DND-41 (cell line): ENCODE data around the gene RNMT.
"Not testable (repeated sequence)": the region's sequence is repeated elsewhere in the genome, so short reads cannot be mapped to it uniquely, and the experiment has no call there.

Experiments used
- ATAC-seq: fragments of 200-7000 bp; cut with Tn5 transposase; 3 replicates; pipeline ENCODE4 v1.9.1; 2021; ENCODE audit warnings: low read depth; ENCODE audit not compliant: insufficient read depth
- DNase-seq: peaks from one replicate; pipeline ENCODE4 v3.0.0-alpha.2; 2020
- H2AFZ ChIP-seq: 2 replicates; pipeline ENCODE4 v1.6.0; 2012; ENCODE audit warnings: low read depth, low read length
- H3K27ac ChIP-seq: 2 replicates; pipeline ENCODE4 v1.5.1; 2012; ENCODE audit warnings: low read length, inconsistent platforms
- H3K27me3 ChIP-seq: fragments of 200-600 bp; sonication (generic); 2 replicates; pipeline ENCODE4 v1.6.0; 2012; ENCODE audit warnings: low read length, mild to moderate bottlenecking, inconsistent platforms; ENCODE audit not compliant: insufficient read depth, poor library complexity
- H3K36me3 ChIP-seq: 2 replicates; pipeline ENCODE4 v1.5.1; 2012; ENCODE audit warnings: low read length, inconsistent platforms; ENCODE audit not compliant: insufficient read depth
- H3K4me1 ChIP-seq: 2 replicates; pipeline ENCODE4 v1.5.1; 2012; ENCODE audit warnings: mild to moderate bottlenecking, low read length; ENCODE audit not compliant: insufficient read depth
- H3K4me2 ChIP-seq: 2 replicates; pipeline ENCODE4 v1.6.0; 2012; ENCODE audit warnings: mild to moderate bottlenecking, moderate library complexity, low read length, inconsistent platforms; ENCODE audit not compliant: insufficient read depth
- H3K4me3 ChIP-seq, 2 experiments: fragments of 200-600 bp in 1 of 2; shearing (Covaris generic) in 1 of 2; 2 replicates each; pipeline ENCODE4 v1.5.1; 2012 to 2016; ENCODE audit warnings: inconsistent platforms in 2 of 2, low read length in 2 of 2, mild to moderate bottlenecking in 2 of 2, low read depth in 1 of 2, moderate library complexity in 1 of 2
- H3K79me2 ChIP-seq: 2 replicates; pipeline ENCODE4 v1.6.0; 2012; ENCODE audit warnings: low read length, inconsistent platforms; ENCODE audit not compliant: insufficient read depth
- H3K9ac ChIP-seq: 2 replicates; pipeline ENCODE4 v1.6.0; 2012; ENCODE audit warnings: low read depth, mild to moderate bottlenecking, inconsistent platforms, low read length, moderate library complexity
- H3K9me3 ChIP-seq: 2 replicates; pipeline ENCODE4 v1.5.1; 2012; ENCODE audit warnings: low read length, moderate library complexity, mild to moderate bottlenecking, inconsistent platforms; ENCODE audit not compliant: insufficient read depth, severe bottlenecking
- H4K20me1 ChIP-seq: 2 replicates; pipeline ENCODE4 v1.6.0; 2012; ENCODE audit warnings: low read length; ENCODE audit not compliant: insufficient read depth
- CTCF ChIP-seq: IDR thresholded peaks from 2 replicates; pipeline ENCODE4 v1.5.1; 2012; ENCODE audit warnings: borderline replicate concordance, low read length, moderate library complexity, mild to moderate bottlenecking; ENCODE audit not compliant: poor library complexity, severe bottlenecking; ENCODE audit errors: extremely low read depth
- EZH2 ChIP-seq: IDR thresholded peaks from 3 replicates; pipeline ENCODE4 v1.6.1; 2012; ENCODE audit warnings: borderline replicate concordance, low read depth, mild to moderate bottlenecking, moderate library complexity, low read length, inconsistent platforms; ENCODE audit not compliant: severe bottlenecking

RNMT gene

GRCh38 chr18:13684546-13684945 lies 41.9 kb upstream of the RNMT start:
- H3K9me3 ChIP-seq: no peaks in the 10 kb centered on the region
- H3K27ac ChIP-seq: no peak overlapping the region
- TF ChIP-seq EZH2 (no peak), CTCF (no peak)
- H4K20me1 ChIP-seq: peaks cover 24% of the 10 kb centered on the region; the same call in 1 of the 2 replicates
- no peak overlapping the region for H3K4me3 ChIP-seq
- no peak overlapping the region for H2AFZ ChIP-seq
- DNase-seq (no peak), ATAC-seq (no peak)
- no peaks in the 10 kb centered on the region for H3K27me3 ChIP-seq
- H3K4me1 ChIP-seq: no peaks in the 10 kb centered on the region
- no peak overlapping the region for H3K9ac ChIP-seq
- H3K36me3 ChIP-seq: peaks cover 13% of the 10 kb centered on the region; the same call in 1 of the 2 replicates
- H3K79me2 ChIP-seq: peaks cover 84% of the 10 kb centered on the region
- no peak overlapping the region for H3K4me2 ChIP-seq

GRCh38 chr18:13688191-13689136 lies 38.0 kb upstream of the RNMT start:
- Histone ChIP-seq H3K4me3 (no peak overlapping the region), H3K9ac (no peak overlapping the region), H3K27ac (no peak overlapping the region), H2AFZ (no peak overlapping the region), H3K4me1 (no peaks in the 10 kb centered on the region), H3K4me2 (no peak overlapping the region), H3K79me2 (peaks cover 83% of the 10 kb centered on the region), H3K9me3 (no peaks in the 10 kb centered on the region), H3K27me3 (no peaks in the 10 kb centered on the region), H4K20me1 (peaks cover 24% of the 10 kb centered on the region), H3K36me3 (no peaks in the 10 kb centered on the region)
- ATAC-seq: 0 out of 3 replicates have a peak, but pooled peaks have one; percentile 7
- DNase-seq: no peak
- no peak for TF ChIP-seq EZH2
- no peak for TF ChIP-seq CTCF

- not testable (repeated sequence) for H3K9ac ChIP-seq, H3K27me3 ChIP-seq, H3K4me3 ChIP-seq, H3K36me3 ChIP-seq, H3K4me2 ChIP-seq, H3K4me1 ChIP-seq, ATAC-seq, H3K9me3 ChIP-seq, H3K27ac ChIP-seq, H2AFZ ChIP-seq, DNase-seq
- Histone ChIP-seq H3K79me2 (peaks cover 77% of the 10 kb centered on the region), H4K20me1 (peaks cover 24% of the 10 kb centered on the region)
These were observed 36.4 kb upstream of the RNMT start for GRCh38 chr18:13690060-13690459.

- not testable (repeated sequence) for H3K27me3 ChIP-seq, H3K4me3 ChIP-seq, H2AFZ ChIP-seq, H3K4me1 ChIP-seq, H3K36me3 ChIP-seq, ATAC-seq, H3K27ac ChIP-seq, H3K4me2 ChIP-seq, H4K20me1 ChIP-seq, DNase-seq, H3K9ac ChIP-seq
- H3K9me3 ChIP-seq: peaks cover 11% of the 10 kb centered on the region
- H3K79me2 ChIP-seq: peaks cover 70% of the 10 kb centered on the region
These were observed 31.1 kb upstream of the RNMT start for GRCh38 chr18:13695337-13695736.
